ENCODE data around the gene GAK.

Gene GAK

DNA sequence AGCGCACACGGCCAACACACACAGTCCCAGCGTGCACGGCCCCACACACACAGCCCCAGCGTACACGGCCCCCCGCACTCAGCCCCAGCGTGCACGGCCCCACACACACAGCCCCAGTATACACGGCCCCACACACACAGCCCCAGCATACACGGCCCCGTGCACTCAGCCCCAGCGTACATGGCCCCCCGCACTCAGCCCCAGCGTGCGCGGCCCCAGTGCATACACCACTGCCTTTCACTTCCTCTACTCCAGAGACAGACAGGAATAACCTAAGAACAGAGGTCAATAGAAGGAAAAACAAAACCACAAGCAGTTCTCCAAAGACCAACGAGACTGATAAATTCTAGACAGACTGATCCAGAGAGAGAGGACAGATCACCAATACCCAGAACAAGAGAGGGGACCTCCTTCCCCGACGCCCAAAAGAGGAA lies 17.1 kb downstream of the GAK start:
- peaks cover 13% of the 10 kb centered on the region for H3K9me3 Mint-ChIP-seq
- peaks cover 44% of the 10 kb centered on the region for H3K36me3 Mint-ChIP-seq (ENCODE audit: low read depth)
- H3K4me1 Mint-ChIP-seq (ENCODE audit: low read depth), result peaks cover 43% of the 10 kb centered on the region
- peak overlapping the region; percentile 66 for H3K27ac Mint-ChIP-seq
- H3K27me3 Mint-ChIP-seq, result no peaks in the 10 kb centered on the region
- peak overlapping the region; percentile 46 for H3K4me3 Mint-ChIP-seq
- no peak for DNase-seq

DNA sequence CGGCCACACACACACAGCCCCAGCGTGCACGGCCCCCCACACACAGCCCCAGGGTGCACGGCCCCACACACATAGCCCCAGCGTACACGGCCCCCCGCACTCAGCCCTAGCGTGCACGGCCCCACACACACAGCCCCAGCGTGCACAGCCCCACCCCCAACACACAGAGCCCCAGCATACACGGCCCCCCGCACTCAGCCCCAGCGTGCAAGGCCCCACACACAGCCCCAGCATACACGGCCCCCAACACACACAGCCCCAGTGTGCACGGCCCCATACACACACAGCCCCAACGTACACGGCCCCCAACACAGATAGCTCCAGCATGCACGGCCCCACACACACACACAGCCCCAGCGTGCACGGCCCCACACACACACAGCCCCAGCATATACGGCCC lies 17.6 kb downstream of the GAK start:
- Mint-ChIP-seq H3K4me3 (no peak overlapping the region), H3K27ac (no peak overlapping the region), H3K36me3 (ENCODE audit: low read depth) (peaks cover 44% of the 10 kb centered on the region), H3K4me1 (ENCODE audit: low read depth) (peaks cover 40% of the 10 kb centered on the region), H3K27me3 (no peaks in the 10 kb centered on the region), H3K9me3 (peaks cover 12% of the 10 kb centered on the region)
- no peak for DNase-seq

DNA sequence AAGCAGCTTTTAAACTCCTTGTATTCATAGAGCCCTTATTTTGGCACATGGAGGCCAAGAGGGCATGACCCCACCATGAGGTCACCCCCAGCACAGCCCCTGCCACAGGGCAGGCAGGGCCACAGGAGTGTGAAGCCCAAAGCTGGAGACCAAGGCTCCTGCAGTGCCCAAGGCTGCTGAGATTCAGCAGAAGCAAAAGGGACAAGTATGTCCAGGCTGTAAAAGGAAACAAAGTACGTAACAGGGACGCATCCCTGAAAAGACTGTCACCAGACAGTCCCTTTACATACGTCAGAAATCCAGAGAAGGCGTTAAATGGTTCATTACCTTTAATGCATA lies 18.9 kb downstream of the GAK start:
- H3K4me3 Mint-ChIP-seq, result no peak overlapping the region
- peaks cover 49% of the 10 kb centered on the region for H3K36me3 Mint-ChIP-seq (ENCODE audit: low read depth)
- H3K27ac Mint-ChIP-seq, result peak overlapping the region; percentile 69
- no peaks in the 10 kb centered on the region for H3K27me3 Mint-ChIP-seq
- peaks cover 33% of the 10 kb centered on the region for H3K4me1 Mint-ChIP-seq (ENCODE audit: low read depth)
- H3K9me3 Mint-ChIP-seq, result peaks cover 8% of the 10 kb centered on the region
- DNase-seq, result no peak

DNA sequence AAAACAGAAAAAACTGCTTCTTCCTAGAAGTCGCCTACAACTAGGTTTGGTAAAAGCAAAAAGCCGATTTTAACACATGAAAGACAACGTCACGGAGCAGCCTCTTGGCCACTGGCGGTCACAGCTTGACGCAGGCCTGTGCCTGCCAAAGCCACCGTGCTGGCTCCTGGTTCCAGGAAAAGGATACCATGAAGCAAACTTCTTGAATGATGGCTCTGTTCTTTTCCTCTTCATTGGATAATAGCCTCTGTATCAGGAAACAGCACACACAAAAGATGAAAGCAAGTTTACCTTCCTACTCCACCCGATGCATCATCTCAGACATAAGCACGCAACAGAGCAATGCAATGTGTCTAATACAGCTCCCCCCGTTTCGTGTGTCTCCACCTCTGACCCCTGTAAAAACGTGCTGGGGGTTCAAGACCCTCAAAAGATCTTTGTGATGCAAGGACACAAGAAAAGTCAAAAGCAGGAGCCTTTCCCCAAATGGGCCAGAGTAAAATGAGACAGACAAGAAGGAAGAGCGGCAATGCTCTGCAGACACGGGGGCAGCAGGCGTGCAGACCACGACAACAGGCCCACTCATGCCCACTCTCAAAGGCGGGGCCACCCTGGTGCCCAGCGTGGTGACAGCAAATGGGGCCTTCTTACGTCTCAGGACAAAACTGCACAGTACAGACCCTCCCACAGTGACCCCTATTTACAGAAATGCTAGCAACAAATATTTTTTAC lies 19.4 kb downstream of the GAK start:
- Mint-ChIP-seq H3K9me3 (peaks cover 2% of the 10 kb centered on the region), H3K27me3 (no peaks in the 10 kb centered on the region), H3K27ac (peak overlapping the region; percentile 69), H3K4me3 (no peak overlapping the region), H3K4me1 (ENCODE audit: low read depth) (peaks cover 28% of the 10 kb centered on the region), H3K36me3 (ENCODE audit: low read depth) (peaks cover 49% of the 10 kb centered on the region)
- DNase-seq, result no peak

DNA sequence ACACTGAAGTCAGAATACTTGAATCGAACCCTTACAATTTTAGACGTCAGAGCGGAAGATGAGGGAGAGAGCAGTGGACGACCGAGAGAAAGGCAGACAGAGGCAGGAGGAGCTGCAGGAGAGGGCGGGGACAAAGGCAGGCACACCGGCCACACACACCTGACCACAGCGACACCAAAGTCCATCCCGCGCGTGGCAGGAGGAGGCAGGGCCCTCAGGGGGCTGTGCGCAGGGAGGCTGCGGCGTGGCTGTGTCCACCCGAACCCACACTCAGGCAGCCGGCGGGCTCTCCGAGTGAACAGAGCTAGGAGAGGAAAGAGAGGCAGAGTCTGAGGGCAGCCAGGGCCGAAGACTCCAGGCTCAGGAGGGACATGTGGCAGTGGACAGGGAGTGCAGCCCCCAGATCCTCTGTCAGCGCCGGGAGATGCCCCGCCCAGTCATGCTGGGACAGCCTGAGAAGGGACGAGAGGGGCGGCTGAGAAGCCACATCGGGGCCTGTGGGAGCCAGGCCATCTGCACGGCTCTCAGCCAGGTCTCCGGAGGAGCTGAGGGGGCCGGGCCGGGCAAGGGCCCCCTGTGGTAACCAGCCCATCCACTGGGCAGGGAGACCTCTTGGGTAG lies 20.1 kb downstream of the GAK start:
- Mint-ChIP-seq H3K4me1 (ENCODE audit: low read depth) (peaks cover 22% of the 10 kb centered on the region), H3K36me3 (ENCODE audit: low read depth) (peaks cover 52% of the 10 kb centered on the region), H3K9me3 (no peaks in the 10 kb centered on the region), H3K27ac (no peak overlapping the region), H3K27me3 (no peaks in the 10 kb centered on the region), H3K4me3 (no peak overlapping the region)
- no peak for DNase-seq

DNA sequence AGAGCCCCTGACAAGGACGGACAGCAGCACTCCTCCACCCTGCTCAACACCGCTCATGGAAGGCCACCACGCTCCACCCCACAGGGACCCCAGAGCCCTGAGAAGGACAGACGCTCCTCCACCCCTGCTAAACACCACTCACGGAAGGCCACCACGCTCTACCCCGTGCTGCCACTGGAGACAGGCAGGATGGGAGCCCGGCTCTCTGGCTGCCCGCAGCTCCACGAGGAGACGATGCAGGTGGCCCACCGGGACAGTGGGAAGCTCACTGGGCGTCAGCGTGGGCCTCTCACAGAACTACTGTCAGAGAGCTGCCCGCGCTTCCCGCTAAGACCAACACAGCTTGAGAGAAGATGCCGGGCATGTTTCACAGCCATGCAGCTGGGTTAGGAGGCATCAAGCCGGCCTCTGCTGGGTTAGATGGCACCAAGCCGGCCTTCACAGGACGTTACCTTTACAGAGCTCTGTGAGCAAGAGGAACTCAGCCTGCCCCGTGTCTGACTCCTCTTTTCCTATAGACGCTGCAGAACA lies 20.8 kb downstream of the GAK start:
- H3K36me3 Mint-ChIP-seq (ENCODE audit: low read depth), result peaks cover 59% of the 10 kb centered on the region
- no peaks in the 10 kb centered on the region for H3K27me3 Mint-ChIP-seq
- DNase-seq, result no peak
- no peak overlapping the region for H3K4me3 Mint-ChIP-seq
- no peaks in the 10 kb centered on the region for H3K9me3 Mint-ChIP-seq
- H3K4me1 Mint-ChIP-seq (ENCODE audit: low read depth), result peaks cover 15% of the 10 kb centered on the region
- H3K27ac Mint-ChIP-seq, result no peak overlapping the region

DNA sequence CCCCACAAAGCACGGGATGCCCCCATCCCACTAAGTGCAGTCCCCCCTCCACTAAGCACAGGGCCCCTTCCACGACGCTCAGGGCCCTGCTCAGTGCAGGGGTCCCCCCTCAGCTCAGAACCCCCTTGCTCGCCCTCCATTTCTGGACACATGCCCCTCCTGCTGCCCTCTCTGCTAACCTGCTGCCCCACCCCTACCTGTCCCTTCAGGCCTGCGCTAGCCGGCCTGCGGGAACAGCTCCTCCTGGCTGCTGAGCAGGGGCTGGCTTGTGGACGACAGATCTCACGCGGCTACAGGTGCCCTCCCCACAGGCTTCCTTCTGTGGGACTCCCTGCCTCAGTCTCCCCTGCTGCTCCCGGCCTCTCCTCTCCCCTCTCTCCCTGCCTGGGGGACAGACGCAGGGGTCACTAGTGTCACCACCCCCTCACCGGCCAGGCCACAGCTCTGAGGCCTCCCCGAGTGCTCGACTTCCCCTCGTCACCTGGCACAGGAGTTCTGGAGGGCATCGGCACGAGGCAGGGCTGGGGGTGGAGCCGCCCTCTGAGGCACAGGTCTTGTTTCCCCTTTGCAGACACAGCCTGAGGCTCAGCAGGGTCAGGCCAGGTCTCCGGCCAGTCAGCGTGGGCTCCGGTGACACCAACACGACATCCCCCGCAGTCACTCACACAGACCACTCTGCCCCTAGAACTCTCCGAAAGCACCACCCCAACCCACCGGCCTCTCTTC lies 21.6 kb downstream of the GAK start:
- Mint-ChIP-seq H3K27ac (no peak overlapping the region), H3K27me3 (no peaks in the 10 kb centered on the region), H3K4me1 (ENCODE audit: low read depth) (peaks cover 7% of the 10 kb centered on the region), H3K36me3 (ENCODE audit: low read depth) (peaks cover 67% of the 10 kb centered on the region), H3K9me3 (peaks cover 4% of the 10 kb centered on the region), H3K4me3 (no peak overlapping the region)
- no peak for DNase-seq

DNA sequence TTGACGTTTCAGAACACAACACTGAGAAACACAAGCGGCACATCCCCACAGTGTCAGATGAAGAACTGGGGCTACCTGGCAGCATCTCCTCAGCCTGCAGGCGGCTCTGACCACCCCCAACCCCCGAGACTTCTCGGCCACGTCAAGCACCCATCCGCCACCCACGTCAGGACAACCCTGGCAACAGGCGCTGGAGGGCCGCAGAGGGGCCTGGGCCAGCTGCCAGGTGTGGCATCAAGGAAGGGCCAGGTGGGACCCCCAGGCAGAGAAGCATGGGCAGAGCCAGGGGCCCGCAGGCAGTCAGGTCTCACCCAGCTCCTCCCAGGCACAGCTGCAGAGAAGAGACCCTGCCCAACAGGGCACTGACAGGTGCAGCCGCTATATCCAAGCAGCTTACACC lies 22.3 kb downstream of the GAK start:
- no peaks in the 10 kb centered on the region for H3K27me3 Mint-ChIP-seq
- DNase-seq, result no peak
- no peak overlapping the region for H3K4me3 Mint-ChIP-seq
- H3K4me1 Mint-ChIP-seq (ENCODE audit: low read depth), result peaks cover under 1% of the 10 kb centered on the region
- peaks cover 74% of the 10 kb centered on the region for H3K36me3 Mint-ChIP-seq (ENCODE audit: low read depth)
- H3K27ac Mint-ChIP-seq, result no peak overlapping the region
- peaks cover 4% of the 10 kb centered on the region for H3K9me3 Mint-ChIP-seq

DNA sequence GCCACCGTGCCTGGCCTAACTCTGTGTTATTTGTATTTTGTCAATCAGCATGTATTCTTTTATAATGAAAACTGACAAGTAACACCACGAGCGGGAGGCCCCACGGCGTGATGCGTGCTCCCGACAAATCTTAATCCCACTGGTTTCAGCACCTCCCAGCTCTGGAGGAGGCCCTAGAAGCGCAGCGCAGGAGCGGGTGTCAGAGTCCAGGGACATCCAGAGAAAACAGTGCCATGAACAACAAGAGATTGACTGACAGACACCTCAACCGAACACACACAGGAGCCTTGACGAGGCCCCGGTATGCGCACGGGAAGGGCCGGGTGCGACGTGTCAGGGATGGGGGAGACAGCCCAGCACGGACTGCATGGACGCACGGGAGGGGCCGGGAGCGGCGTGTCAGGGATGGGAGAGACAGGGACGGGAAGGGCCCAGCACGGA lies 23.0 kb downstream of the GAK start:
- no peak overlapping the region for H3K4me3 Mint-ChIP-seq
- H3K27me3 Mint-ChIP-seq, result no peaks in the 10 kb centered on the region
- peaks cover 77% of the 10 kb centered on the region for H3K36me3 Mint-ChIP-seq (ENCODE audit: low read depth)
- DNase-seq, result no peak
- H3K27ac Mint-ChIP-seq, result no peak overlapping the region
- no peaks in the 10 kb centered on the region for H3K4me1 Mint-ChIP-seq (ENCODE audit: low read depth)
- peaks cover 4% of the 10 kb centered on the region for H3K9me3 Mint-ChIP-seq

DNA sequence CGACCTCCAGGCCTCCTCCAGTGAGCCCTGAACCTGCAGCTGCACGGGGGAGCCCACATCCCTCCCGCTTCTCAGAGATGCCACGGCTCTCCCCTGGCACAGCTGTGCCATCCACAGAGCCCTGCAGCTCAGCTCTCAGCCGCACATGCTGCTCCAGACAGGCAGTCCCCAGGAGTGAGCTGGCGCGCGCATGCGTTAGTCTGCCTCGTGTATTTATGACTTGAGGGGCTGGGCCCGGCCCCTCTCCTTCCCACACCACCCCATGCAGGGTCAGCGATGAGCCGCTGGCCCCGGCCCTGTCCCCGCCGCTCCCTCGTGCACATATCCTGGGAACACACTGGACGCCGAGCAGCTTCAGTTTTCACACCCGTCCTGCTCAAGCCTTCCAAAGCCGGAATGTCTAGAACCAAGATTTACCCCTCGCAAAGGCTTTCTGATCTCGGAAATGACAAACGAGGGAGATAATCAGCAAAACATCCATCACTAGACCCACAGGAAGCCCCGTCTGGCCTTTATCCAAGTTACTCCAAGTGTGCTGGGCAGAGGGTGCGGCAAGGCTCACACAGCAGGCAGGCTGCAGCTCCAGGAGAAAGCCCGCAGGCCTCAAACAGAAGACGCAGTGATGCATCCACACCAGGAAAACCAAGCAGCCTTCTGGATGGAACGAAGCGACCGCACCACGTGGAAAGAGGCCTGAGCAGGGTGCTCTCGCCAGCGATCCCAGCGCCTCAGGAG lies 24.3 kb downstream of the GAK start:
- H3K4me3 Mint-ChIP-seq, result no peak overlapping the region
- no peak for DNase-seq
- H3K36me3 Mint-ChIP-seq (ENCODE audit: low read depth), result peaks cover 80% of the 10 kb centered on the region
- H3K27ac Mint-ChIP-seq, result no peak overlapping the region
- H3K9me3 Mint-ChIP-seq, result peaks cover 4% of the 10 kb centered on the region
- H3K4me1 Mint-ChIP-seq (ENCODE audit: low read depth), result no peaks in the 10 kb centered on the region
- H3K27me3 Mint-ChIP-seq, result no peaks in the 10 kb centered on the region

DNA sequence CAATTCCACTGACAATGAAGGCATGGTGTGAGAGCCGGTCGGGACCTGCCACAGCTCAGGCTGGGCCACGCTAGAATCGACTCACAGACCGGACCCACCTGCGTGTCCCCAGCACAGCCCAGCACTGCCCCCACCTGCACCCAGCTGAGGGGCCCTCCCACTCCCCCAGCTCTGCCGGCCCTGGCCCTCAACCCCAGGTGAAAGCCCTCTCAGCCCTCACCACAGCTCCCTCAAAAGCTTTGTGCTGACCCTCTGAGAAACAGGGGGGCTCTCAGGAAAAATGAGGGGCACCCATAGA lies 25.1 kb downstream of the GAK start:
- Mint-ChIP-seq H3K27ac (no peak overlapping the region), H3K27me3 (no peaks in the 10 kb centered on the region), H3K9me3 (peaks cover 4% of the 10 kb centered on the region), H3K4me3 (no peak overlapping the region), H3K36me3 (ENCODE audit: low read depth) (peaks cover 78% of the 10 kb centered on the region), H3K4me1 (ENCODE audit: low read depth) (no peaks in the 10 kb centered on the region)
- no peak for DNase-seq

DNA sequence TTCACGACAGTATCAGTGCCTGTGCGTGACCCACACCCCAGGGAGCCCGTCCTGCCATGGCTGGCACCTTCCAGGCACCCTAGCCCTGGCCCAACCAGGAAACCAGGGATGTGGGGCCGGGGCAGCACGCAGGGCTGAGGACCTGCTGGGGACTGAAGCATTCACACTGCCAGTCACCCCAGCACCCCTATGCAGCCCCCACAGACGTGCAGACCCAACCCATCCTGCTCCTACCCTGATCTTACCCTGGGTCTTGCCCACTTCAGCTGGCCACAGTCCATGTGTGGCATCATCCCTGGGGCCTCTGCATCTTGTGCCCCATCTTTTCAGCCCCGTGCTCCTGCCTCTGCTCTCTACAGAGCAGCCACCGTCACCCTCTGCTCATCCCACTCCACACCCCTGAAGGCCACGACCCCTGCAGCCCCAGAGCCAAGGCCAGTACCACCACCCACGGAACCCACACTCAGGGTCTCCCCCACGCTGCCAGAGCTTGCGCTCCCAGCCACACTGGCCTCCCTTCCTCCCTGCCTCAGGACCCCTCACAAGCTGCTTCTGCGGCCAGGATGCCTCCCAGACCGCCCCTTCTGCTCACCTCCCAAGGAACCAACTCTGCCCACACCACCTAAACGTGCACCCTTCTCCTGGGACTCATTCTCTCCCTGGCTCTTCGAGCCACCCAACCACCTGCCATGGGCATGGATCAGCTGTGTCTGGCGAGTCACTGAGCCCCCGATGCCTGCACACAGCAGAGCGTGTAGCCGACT lies 25.6 kb downstream of the GAK start:
- DNase-seq, result no peak
- Mint-ChIP-seq H3K27me3 (no peaks in the 10 kb centered on the region), H3K36me3 (ENCODE audit: low read depth) (peaks cover 78% of the 10 kb centered on the region), H3K27ac (peak overlapping the region; percentile 67), H3K4me3 (no peak overlapping the region), H3K4me1 (ENCODE audit: low read depth) (no peaks in the 10 kb centered on the region), H3K9me3 (peaks cover 4% of the 10 kb centered on the region)

DNA sequence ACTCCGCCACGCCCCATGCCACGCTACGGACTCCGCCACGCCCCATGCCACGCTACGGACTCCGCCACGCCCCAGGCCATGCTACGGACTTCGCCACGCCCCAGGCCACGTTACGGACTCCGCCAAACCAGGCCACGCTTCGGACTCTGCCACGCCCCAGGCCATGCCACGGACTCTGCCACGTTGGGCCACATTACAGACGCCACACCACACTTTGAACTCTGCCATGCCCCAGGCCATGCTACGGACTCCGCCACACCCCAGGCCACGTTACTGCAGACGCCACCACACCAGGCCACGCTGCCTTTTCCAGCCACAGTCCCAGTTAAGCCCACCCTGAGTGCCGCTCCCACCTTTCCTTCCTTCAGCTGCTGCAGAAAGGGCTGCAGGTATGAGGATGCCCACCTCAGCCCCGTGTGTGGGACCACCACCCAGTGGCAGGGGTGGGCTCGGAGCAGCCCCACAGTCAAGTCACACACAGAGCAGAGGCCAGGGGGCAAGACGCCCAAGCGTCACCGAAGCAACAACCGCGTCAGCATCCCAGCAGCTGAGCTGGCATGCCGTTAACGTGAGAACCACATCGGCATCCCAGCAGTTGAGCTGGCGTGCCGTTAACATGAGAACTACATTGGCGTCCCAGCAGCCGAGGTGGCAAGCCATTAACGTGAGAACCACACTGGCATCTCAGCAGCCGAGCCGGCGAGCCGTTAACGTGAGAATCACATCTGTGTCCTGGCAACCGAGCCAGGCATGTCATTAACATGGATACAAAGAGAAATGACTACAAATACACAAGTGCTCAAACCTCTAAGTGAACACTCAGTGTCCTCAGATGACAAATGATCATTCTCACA lies 26.4 kb downstream of the GAK start:
- Mint-ChIP-seq H3K36me3 (ENCODE audit: low read depth) (peaks cover 78% of the 10 kb centered on the region), H3K27ac (peak overlapping the region; percentile 64), H3K4me1 (ENCODE audit: low read depth) (no peaks in the 10 kb centered on the region), H3K27me3 (no peaks in the 10 kb centered on the region), H3K4me3 (no peak overlapping the region), H3K9me3 (peaks cover 4% of the 10 kb centered on the region)
- no peak for DNase-seq
